IMR-90 (cell line): Measurements from ENCODE around the gene KBTBD8. TPM values are rescaled to one million over a fixed set of nuclear protein-coding genes. Genes with fewer than 3 reads are reported as not detected.
A peak's percentile ranks its signal among the peaks of the same experiment; 100 is the strongest.

Experiments
- ATAC-seq: fragments of 200-7000 bp; cut with Tn5 transposase; 2 replicates; pipeline ENCODE4 v1.9.1; 2020; ENCODE audit warnings: low read depth, mild to moderate bottlenecking, moderate library complexity
- BruUV-seq: library from RNA; stranded (reverse); fragments of 400-500 nt; replicated peaks from 2 replicates; lab custom pipeline; 2021; lab: Mats Ljungman, UMichigan
- CTCF ChIA-PET: fragments of 300-600 bp; formaldehyde crosslinking; extraction: SDS; loops from one replicate; lab custom pipeline; 2021; ENCODE audit warnings: antibody characterized with exemption; lab: Yijun Ruan, JAX
- POLR2A ChIA-PET: fragments of 300-600 bp; sonication (Branson Sonifier 250); formaldehyde crosslinking; loops from one replicate; lab custom pipeline; 2022; ENCODE audit warnings: antibody characterized with exemption; ENCODE audit not compliant: unreplicated experiment; lab: Charles Lee
- DNase-seq: peaks from one replicate; pipeline ENCODE4 v3.0.0; 2013
- H2AFZ ChIP-seq: replicated peaks from 2 replicates; pipeline ENCODE3; 2013; ENCODE audit warnings: low read length, mild to moderate bottlenecking; ENCODE audit not compliant: poor library complexity
- H2AK5ac ChIP-seq: 2 replicates; pipeline ENCODE4 v1.6.1; 2013; ENCODE audit warnings: low read depth, low read length, inconsistent platforms
- H2AK9ac ChIP-seq: replicated peaks from 2 replicates; pipeline ENCODE3; 2013; ENCODE audit warnings: mild to moderate bottlenecking, low read depth, low read length, moderate library complexity; ENCODE audit not compliant: poor library complexity
- H2BK120ac ChIP-seq: 2 replicates; pipeline ENCODE4 v1.6.1; 2013; ENCODE audit warnings: low read depth, low read length, inconsistent platforms
- H2BK15ac ChIP-seq: 3 replicates; pipeline ENCODE4 v1.6.1; 2013; ENCODE audit warnings: low read depth, low read length, inconsistent platforms
- H2BK20ac ChIP-seq: 2 replicates; pipeline ENCODE4 v1.6.1; 2013; ENCODE audit warnings: low read depth, mild to moderate bottlenecking, inconsistent platforms, low read length, moderate library complexity
- H2BK5ac ChIP-seq: 2 replicates; pipeline ENCODE4 v1.6.1; 2013; ENCODE audit warnings: mild to moderate bottlenecking, low read depth, low read length, inconsistent platforms; ENCODE audit not compliant: poor library complexity, severe bottlenecking
- H3K14ac ChIP-seq: replicated peaks from 2 replicates; pipeline ENCODE4 v1.6.1; 2013; ENCODE audit warnings: low read depth, low read length, inconsistent platforms
- H3K18ac ChIP-seq: 2 replicates; pipeline ENCODE4 v1.6.1; 2013; ENCODE audit warnings: low read depth, low read length, control low read depth
- H3K23ac ChIP-seq: 2 replicates; pipeline ENCODE4 v1.6.1; 2013; ENCODE audit warnings: low read depth, low read length, inconsistent platforms
- H3K27ac ChIP-seq: 2 replicates; pipeline ENCODE4 v1.5.1; 2013; ENCODE audit warnings: mild to moderate bottlenecking, control low read depth, low read length; ENCODE audit not compliant: insufficient read depth
- H3K27me3 ChIP-seq: 2 replicates; pipeline ENCODE4 v1.6.1; 2013; ENCODE audit warnings: low read length; ENCODE audit not compliant: control insufficient read depth, insufficient read depth
- H3K36me3 ChIP-seq: 2 replicates; pipeline ENCODE4 v1.6.1; 2013; ENCODE audit warnings: low read length, mixed read lengths; ENCODE audit not compliant: control insufficient read depth, insufficient read depth
- H3K4ac ChIP-seq: 2 replicates; pipeline ENCODE4 v1.6.1; 2013; ENCODE audit warnings: low read depth, low read length, inconsistent platforms
- H3K4me1 ChIP-seq: 2 replicates; pipeline ENCODE4 v1.6.1; 2013; ENCODE audit warnings: low read length, mixed read lengths; ENCODE audit not compliant: control insufficient read depth, insufficient read depth
- H3K4me2 ChIP-seq: 2 replicates; pipeline ENCODE4 v1.6.1; 2013; ENCODE audit warnings: low read depth, mild to moderate bottlenecking, control low read depth, low read length, moderate library complexity
- H3K4me3 ChIP-seq: 2 replicates; pipeline ENCODE4 v1.5.1; 2013; ENCODE audit warnings: low read depth, mild to moderate bottlenecking, control low read depth, low read length, moderate library complexity; ENCODE audit not compliant: insufficient read depth
- H3K56ac ChIP-seq: 2 replicates; pipeline ENCODE4 v1.6.1; 2013; ENCODE audit warnings: low read length, inconsistent platforms; ENCODE audit not compliant: insufficient read depth; ENCODE audit errors: extremely low read depth
- H3K79me1 ChIP-seq, 2 experiments: 2 replicates each; pipeline ENCODE4 v1.6.1; 2013; ENCODE audit warnings: low read length in 2 of 2, inconsistent platforms in 1 of 2, low read depth in 1 of 2
- H3K9ac ChIP-seq: 2 replicates; pipeline ENCODE4 v1.6.1; 2013; ENCODE audit warnings: low read depth, low read length, control low read depth
- H3K9me1 ChIP-seq: 2 replicates; pipeline ENCODE4 v1.6.1; 2013; ENCODE audit warnings: low read length, inconsistent platforms; ENCODE audit not compliant: insufficient read depth
- H3K9me3 ChIP-seq: 2 replicates; pipeline ENCODE4 v1.6.1; 2013; ENCODE audit warnings: low read length; ENCODE audit not compliant: control insufficient read depth, insufficient read depth
- H4K20me1 ChIP-seq: 2 replicates; pipeline ENCODE4 v1.6.1; 2013; ENCODE audit warnings: low read length, inconsistent platforms; ENCODE audit not compliant: insufficient read depth
- H4K5ac ChIP-seq: 2 replicates; pipeline ENCODE4 v1.6.1; 2013; ENCODE audit warnings: mild to moderate bottlenecking, low read depth, low read length, control low read depth
- H4K8ac ChIP-seq, 2 experiments: 2 replicates each; pipeline ENCODE4 v1.6.1; 2013; ENCODE audit warnings: low read depth in 2 of 2, low read length in 2 of 2, control low read depth in 1 of 2, inconsistent platforms in 1 of 2
- H4K91ac ChIP-seq: 2 replicates; pipeline ENCODE4 v1.6.1; 2013; ENCODE audit warnings: low read depth, low read length, inconsistent platforms; ENCODE audit not compliant: insufficient read depth
- CEBPB ChIP-seq: IDR thresholded peaks from 2 replicates; pipeline ENCODE4 v1.6.1; 2012; ENCODE audit warnings: low read depth, low read length, improper control_type of control experiment
- FOS ChIP-seq: fragments of 150-350 bp; IDR thresholded peaks from 2 replicates; pipeline ENCODE4 v1.6.1; 2016; ENCODE audit warnings: low read depth, low read length
- MAZ ChIP-seq: IDR thresholded peaks from 2 replicates; pipeline ENCODE4 v1.6.1; 2012; ENCODE audit warnings: low read depth, mild to moderate bottlenecking, low read length, improper control_type of control experiment, moderate library complexity, borderline replicate concordance
- WGBS, 2 experiments: methylation state at CpG; one replicate each; pipeline versions ENCODE4 v1.1.5 to v1.1.7; 2013; ENCODE audit warnings: missing lambda C conversion rate in 2 of 2; ENCODE audit not compliant: insufficient read length in 1 of 2; ENCODE audit errors: extremely low coverage in 2 of 2; 5-methylcytosine and 5-hydroxymethylcytosine counted together
- dilution Hi-C: fragments of 300-500 bp; cut with HindIII; formaldehyde crosslinking; loops from one replicate; pipeline ENCODE4 v1.14.3; 2018; ENCODE audit warnings: low sequenced_read_pairs; ENCODE audit not compliant: unreplicated experiment
- in situ Hi-C: fragments of 300-500 bp; cut with MboI; formaldehyde crosslinking; loops from 3 replicates; pipeline ENCODE4 v1.14.3; 2019; ENCODE audit warnings: low sequenced_read_pairs, inconsistent platforms, mixed read lengths
- intact Hi-C: fragments of 100-400 bp; cut with micrococcal nuclease; formaldehyde crosslinking; loops from 2 replicates; pipeline ENCODE4 v1.10.0; 2022
- polyA plus RNA-seq, 3 experiments: library from polyadenylated mRNA; depleted of rRNA; stranded (reverse); fragments of >200 nt; gene quantifications; 2 replicates each; pipeline ENCODE4 v1.2.3, GENCODE V29; 2012; ENCODE audit warnings: low replicate concordance in 1 of 3
- total RNA-seq: library from RNA; depleted of rRNA; stranded (reverse); fragments of >200 nt; gene quantifications from 2 replicates; pipeline ENCODE4 v1.2.3, GENCODE V29; 2012

KBTBD8 gene
- total and polyA plus RNA-seq, 2 of the 4 experiments (the other 2 are of a cell fraction) = 1.5 to 8.6 TPM

DNA sequence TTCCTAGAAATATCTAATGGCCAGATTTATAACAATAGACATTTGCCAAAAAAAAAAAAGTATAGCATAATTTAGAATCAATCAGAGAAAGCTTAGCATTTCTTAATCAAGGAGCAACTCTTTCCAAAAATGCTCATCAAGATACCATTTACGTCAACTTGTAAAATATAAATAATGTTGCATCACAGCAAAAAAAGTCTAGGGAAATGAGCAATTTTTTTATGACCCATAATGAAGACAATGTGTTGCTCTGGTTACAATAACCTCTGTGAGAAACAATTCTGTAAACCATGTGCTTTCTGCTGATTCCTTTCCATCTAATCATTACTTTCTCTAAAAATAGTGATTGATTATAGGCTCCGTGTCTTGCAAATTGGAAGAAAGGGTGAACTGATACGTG, 36.3 kb downstream of the KBTBD8 start:
- Histone ChIP-seq H3K27me3 (no peaks in the 10 kb centered on the region; the same call in 1 of the 2 replicates), H3K4me3 (no peak overlapping the region), H2AK9ac (no peak overlapping the region), H2AFZ (no peak overlapping the region), H3K18ac (no peak overlapping the region), H4K20me1 (no peaks in the 10 kb centered on the region), H3K4me1 (no peaks in the 10 kb centered on the region), H3K79me1 (no peaks in the 10 kb centered on the region), H3K14ac (no peak overlapping the region), H3K56ac (no peak overlapping the region), H2AK5ac (no peak overlapping the region), H3K4me2 (no peak overlapping the region), H3K9ac (no peak overlapping the region), H3K9me1 (no peaks in the 10 kb centered on the region), H4K5ac (no peak overlapping the region), H2BK20ac (no peak overlapping the region), H3K23ac (no peak overlapping the region), H2BK120ac (no peak overlapping the region), H3K4ac (no peak overlapping the region), H2BK5ac (no peak overlapping the region), H4K91ac (no peak overlapping the region), H3K9me3 (no peaks in the 10 kb centered on the region), H2BK15ac (no peak overlapping the region), H4K8ac (no peak overlapping the region), H3K27ac (no peak overlapping the region), H3K36me3 (no peaks in the 10 kb centered on the region)
- in situ Hi-C loops (loop anchor here (10.0 kb wide), 1 partner anchor 60 kb away; no protein-coding TSS in a partner anchor), dilution Hi-C loops (no loop called here), intact Hi-C loops (no loop called here)
- DNase-seq (no peak), ATAC-seq (no peak)
- ChIA-PET CTCF (no interaction called here), POLR2A (no interaction called here)
- no CpG with 5 or more reads among the region's 3 CpGs for WGBS, 2 experiments
- peak; percentile 31; the same call in 1 of the 2 replicates for TF ChIP-seq CEBPB
- TF ChIP-seq FOS = no peak
- TF ChIP-seq MAZ = no peak
- BruUV-seq = no TSS peak
